HEK293 (cell line): ENCODE measurements around the gene MEI1.
A peak's percentile ranks its signal among the peaks of the same experiment; 100 is the strongest.

Experiments used
- CTCF ChIA-PET: fragments of 350-600 bp; formaldehyde crosslinking; extraction: SDS; loops from one replicate; lab custom pipeline; 2021; ENCODE audit warnings: antibody characterized with exemption; lab: Yijun Ruan, JAX
- POLR2A ChIA-PET: fragments of 300-600 bp; formaldehyde crosslinking; extraction: SDS; loops from one replicate; lab custom pipeline; 2020; ENCODE audit warnings: antibody characterized with exemption, inconsistent platforms; lab: Yijun Ruan, JAX
- H3K27ac ChIP-seq: fragments of 200-500 bp; sonication (Bioruptor generic); 2 replicates; pipeline ENCODE4 v1.5.1; 2014; ENCODE audit warnings: low read depth, low read length, control low read depth, inconsistent platforms; ENCODE audit errors: extremely low read depth
- H3K36me3 ChIP-seq, 2 experiments: fragments of 200-500 bp in 1 of 2; sonication (Bioruptor generic) in 1 of 2; 1 replicate in 1 of 2; 2 replicates in 1 of 2; pipeline ENCODE4 v1.5.1; 2014 to 2017; ENCODE audit warnings: inconsistent platforms in 2 of 2, low read length in 2 of 2; ENCODE audit not compliant: control insufficient read depth in 2 of 2, insufficient read depth in 1 of 2
- H3K4me1 ChIP-seq: fragments of 200-500 bp; sonication (Bioruptor generic); 2 replicates; pipeline ENCODE4 v1.5.1; 2014; ENCODE audit warnings: mild to moderate bottlenecking, low read length, inconsistent platforms; ENCODE audit not compliant: control insufficient read depth, insufficient read depth
- H3K4me3 ChIP-seq: 2 replicates; pipeline ENCODE4 v1.5.1; 2011; ENCODE audit warnings: low read depth, mild to moderate bottlenecking, control low read depth, low read length, moderate library complexity
- H3K9me3 ChIP-seq: fragments of 200-500 bp; sonication (Bioruptor generic); 2 replicates; pipeline ENCODE4 v1.5.1; 2014; ENCODE audit warnings: low read depth, low read length, inconsistent platforms; ENCODE audit not compliant: control insufficient read depth, insufficient read depth
- GLI4 ChIP-seq: fragments of 450-650 bp; formaldehyde crosslinking; IDR thresholded peaks from 2 replicates; pipeline ENCODE4 v1.5.1; 2016; ENCODE audit warnings: missing biosample characterization, missing genetic modification characterization
- GLIS1 ChIP-seq: fragments of 450-650 bp; formaldehyde crosslinking; IDR thresholded peaks from 2 replicates; pipeline ENCODE4 v1.5.1; 2016; ENCODE audit warnings: missing biosample characterization, missing genetic modification characterization
- HOXA7 ChIP-seq: sonication (generic); formaldehyde crosslinking; IDR thresholded peaks from 2 replicates; pipeline ENCODE4 v1.8.1; 2022; ENCODE audit warnings: missing genetic modification reagents, borderline replicate concordance
- IKZF3 ChIP-seq: fragments of 450-650 bp; IDR thresholded peaks from 2 replicates; pipeline ENCODE4 v1.5.0; 2018; ENCODE audit warnings: missing biosample characterization, mild to moderate bottlenecking, missing genetic modification characterization, moderate library complexity
- RBAK ChIP-seq: fragments of 450-650 bp; formaldehyde crosslinking; IDR thresholded peaks from 2 replicates; pipeline ENCODE4 v1.5.1; 2016; ENCODE audit warnings: missing biosample characterization, missing genetic modification characterization
- SP7 ChIP-seq: fragments of 450-650 bp; formaldehyde crosslinking; IDR thresholded peaks from 2 replicates; pipeline ENCODE4 v1.5.1; 2016; ENCODE audit warnings: missing biosample characterization, missing genetic modification characterization
- ZBTB17 ChIP-seq: fragments of 450-650 bp; formaldehyde crosslinking; IDR thresholded peaks from 2 replicates; pipeline ENCODE4 v1.5.1; 2016; ENCODE audit warnings: missing biosample characterization, missing genetic modification characterization
- ZBTB20 ChIP-seq: fragments of 450-650 bp; formaldehyde crosslinking; IDR thresholded peaks from 2 replicates; pipeline ENCODE4 v1.5.1; 2016; ENCODE audit warnings: missing biosample characterization, missing genetic modification characterization
- ZFP3 ChIP-seq: fragments of 450-650 bp; formaldehyde crosslinking; IDR thresholded peaks from 2 replicates; pipeline ENCODE4 v1.5.1; 2016; ENCODE audit warnings: low read depth, missing biosample characterization, missing genetic modification characterization
- ZNF140 ChIP-seq: fragments of 450-650 bp; formaldehyde crosslinking; IDR thresholded peaks from 2 replicates; pipeline ENCODE4 v1.5.1; 2016; ENCODE audit warnings: missing biosample characterization, missing genetic modification characterization
- ZNF146 ChIP-seq: fragments of 450-650 bp; formaldehyde crosslinking; IDR thresholded peaks from 2 replicates; pipeline ENCODE4 v1.5.1; 2016; ENCODE audit warnings: missing biosample characterization, missing genetic modification characterization
- ZNF174 ChIP-seq: fragments of 450-650 bp; formaldehyde crosslinking; IDR thresholded peaks from 2 replicates; pipeline ENCODE4 v1.5.0; 2017; ENCODE audit warnings: missing biosample characterization, mild to moderate bottlenecking, missing genetic modification characterization
- ZNF175 ChIP-seq: fragments of 450-650 bp; formaldehyde crosslinking; IDR thresholded peaks from 2 replicates; pipeline ENCODE4 v1.5.1; 2016; ENCODE audit warnings: missing biosample characterization, missing genetic modification characterization
- ZNF214 ChIP-seq: fragments of 450-650 bp; formaldehyde crosslinking; IDR thresholded peaks from 2 replicates; pipeline ENCODE4 v1.5.1; 2017; ENCODE audit warnings: missing biosample characterization, mild to moderate bottlenecking, missing genetic modification characterization, borderline replicate concordance
- ZNF223 ChIP-seq: fragments of 450-650 bp; formaldehyde crosslinking; IDR thresholded peaks from 2 replicates; pipeline ENCODE4 v1.5.1; 2016; ENCODE audit warnings: missing biosample characterization, missing genetic modification characterization
- ZNF274 ChIP-seq, 2 experiments: fragments of 200-500 bp in 1 of 2; fragments of 450-650 bp in 1 of 2; sonication (Bioruptor generic) in 1 of 2; formaldehyde crosslinking in 1 of 2; IDR thresholded peaks; 2 replicates each; pipeline versions ENCODE4 v1.5.1 to v1.6.1; 2014 to 2016; ENCODE audit warnings: borderline replicate concordance in 1 of 2, inconsistent platforms in 1 of 2, low read length in 1 of 2, missing biosample characterization in 1 of 2, missing genetic modification characterization in 1 of 2
- ZNF426 ChIP-seq: fragments of 450-650 bp; formaldehyde crosslinking; IDR thresholded peaks from 2 replicates; pipeline ENCODE4 v1.5.1; 2017; ENCODE audit warnings: missing biosample characterization, missing genetic modification characterization, mild to moderate bottlenecking, inconsistent platforms, moderate library complexity
- ZNF548 ChIP-seq: fragments of 450-650 bp; formaldehyde crosslinking; IDR thresholded peaks from 2 replicates; pipeline ENCODE4 v1.5.1; 2016; ENCODE audit warnings: missing biosample characterization, missing genetic modification characterization
- ZNF560 ChIP-seq: fragments of 450-650 bp; formaldehyde crosslinking; IDR thresholded peaks from 2 replicates; pipeline ENCODE4 v1.5.1; 2017; ENCODE audit warnings: missing biosample characterization, missing genetic modification characterization, borderline replicate concordance
- ZNF585B ChIP-seq: fragments of 450-650 bp; formaldehyde crosslinking; IDR thresholded peaks from 2 replicates; pipeline ENCODE4 v1.5.1; 2016; ENCODE audit warnings: missing biosample characterization, missing genetic modification characterization
- ZNF654 ChIP-seq: fragments of 450-650 bp; formaldehyde crosslinking; IDR thresholded peaks from 2 replicates; pipeline ENCODE4 v1.5.1; 2016; ENCODE audit warnings: low read depth, missing biosample characterization, missing genetic modification characterization
- ZNF777 ChIP-seq: fragments of 450-650 bp; formaldehyde crosslinking; IDR thresholded peaks from 2 replicates; pipeline ENCODE4 v1.5.1; 2017; ENCODE audit warnings: missing biosample characterization, missing genetic modification characterization, borderline replicate concordance
- TF ChIP-seq, protein P1 (sequence below): fragments of 450-650 bp; formaldehyde crosslinking; IDR thresholded peaks from 2 replicates; pipeline ENCODE4 v1.5.1; 2016; ENCODE audit warnings: missing biosample characterization, missing genetic modification characterization, borderline replicate concordance
- TF ChIP-seq, protein P2 (sequence below): fragments of 450-650 bp; formaldehyde crosslinking; IDR thresholded peaks from 2 replicates; pipeline ENCODE4 v1.5.1; 2016; ENCODE audit warnings: missing biosample characterization, missing genetic modification characterization
- TF ChIP-seq, protein P3 (sequence below): fragments of 450-650 bp; formaldehyde crosslinking; conservative IDR thresholded peaks from 2 replicates; pipeline ENCODE4 v1.5.1; 2016; ENCODE audit warnings: low read depth, missing biosample characterization, missing genetic modification characterization

Gene MEI1

DNA sequence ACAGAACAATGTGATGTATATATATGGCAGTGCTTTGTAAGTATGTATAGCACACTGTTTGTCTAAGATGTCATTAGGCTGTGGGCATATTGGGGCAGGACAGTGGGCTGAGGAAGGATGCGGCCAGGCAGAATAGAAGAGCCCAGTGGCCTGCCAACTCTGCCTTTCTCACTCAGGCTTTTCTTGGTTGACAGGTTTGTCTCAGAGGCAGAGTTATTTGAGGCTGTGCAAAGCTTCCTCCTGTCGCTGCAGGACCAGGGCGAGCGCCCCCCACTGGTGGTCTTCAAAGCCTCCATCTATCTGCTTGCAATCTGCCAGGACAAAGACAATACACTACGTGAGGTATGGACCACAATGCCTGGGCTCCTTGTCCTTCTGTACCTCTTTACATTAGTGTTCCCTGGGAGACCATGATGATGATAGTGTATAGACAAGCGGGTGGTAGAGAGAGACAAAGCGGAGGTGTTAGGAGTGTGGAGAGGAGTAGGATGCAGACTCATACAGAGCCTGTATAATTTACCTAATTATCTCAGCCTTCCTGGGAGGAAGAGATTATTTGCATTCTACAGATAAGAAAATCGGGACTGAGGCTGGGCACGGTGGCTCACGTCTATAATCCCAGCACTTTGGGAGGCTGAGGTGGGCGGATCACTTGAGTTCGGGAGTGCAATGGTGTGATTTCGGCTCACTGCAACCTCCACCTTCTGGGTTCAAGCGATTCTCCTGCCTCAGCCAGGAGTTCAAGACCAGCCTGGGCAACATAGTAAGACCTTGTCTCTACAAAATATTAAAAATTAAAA is 63.9 kb downstream of the MEI1 start (continued):
- TF ChIP-seq HOXA7 (CRISPR knock-in tag) (no peak), GLIS1 (tag by site-specific recombination) (peak; percentile 75), SP7 (tag by site-specific recombination) (peak; percentile 46; the same call in 1 of the 2 replicates), ZNF223 (tag by site-specific recombination) (no peak), ZNF548 (no peak), RBAK (no peak), ZNF777 (tag by site-specific recombination) (no peak), ZNF654 (peak; percentile 26; the same call in 1 of the 2 replicates), ZBTB17 (tag by site-specific recombination) (peak; percentile 90), ZNF174 (tag by site-specific recombination) (no peak), GLI4 (no peak), ZNF214 (tag by site-specific recombination) (no peak), ZNF274 (IDR thresholded peaks at IDR 0.05; ENCODE audit: low read length) (no peak), ZNF274 (tag by site-specific recombination; IDR thresholded peaks at IDR 0.05; ENCODE audit: borderline replicate concordance) (no peak)
- TF ChIP-seq, protein P1, sequence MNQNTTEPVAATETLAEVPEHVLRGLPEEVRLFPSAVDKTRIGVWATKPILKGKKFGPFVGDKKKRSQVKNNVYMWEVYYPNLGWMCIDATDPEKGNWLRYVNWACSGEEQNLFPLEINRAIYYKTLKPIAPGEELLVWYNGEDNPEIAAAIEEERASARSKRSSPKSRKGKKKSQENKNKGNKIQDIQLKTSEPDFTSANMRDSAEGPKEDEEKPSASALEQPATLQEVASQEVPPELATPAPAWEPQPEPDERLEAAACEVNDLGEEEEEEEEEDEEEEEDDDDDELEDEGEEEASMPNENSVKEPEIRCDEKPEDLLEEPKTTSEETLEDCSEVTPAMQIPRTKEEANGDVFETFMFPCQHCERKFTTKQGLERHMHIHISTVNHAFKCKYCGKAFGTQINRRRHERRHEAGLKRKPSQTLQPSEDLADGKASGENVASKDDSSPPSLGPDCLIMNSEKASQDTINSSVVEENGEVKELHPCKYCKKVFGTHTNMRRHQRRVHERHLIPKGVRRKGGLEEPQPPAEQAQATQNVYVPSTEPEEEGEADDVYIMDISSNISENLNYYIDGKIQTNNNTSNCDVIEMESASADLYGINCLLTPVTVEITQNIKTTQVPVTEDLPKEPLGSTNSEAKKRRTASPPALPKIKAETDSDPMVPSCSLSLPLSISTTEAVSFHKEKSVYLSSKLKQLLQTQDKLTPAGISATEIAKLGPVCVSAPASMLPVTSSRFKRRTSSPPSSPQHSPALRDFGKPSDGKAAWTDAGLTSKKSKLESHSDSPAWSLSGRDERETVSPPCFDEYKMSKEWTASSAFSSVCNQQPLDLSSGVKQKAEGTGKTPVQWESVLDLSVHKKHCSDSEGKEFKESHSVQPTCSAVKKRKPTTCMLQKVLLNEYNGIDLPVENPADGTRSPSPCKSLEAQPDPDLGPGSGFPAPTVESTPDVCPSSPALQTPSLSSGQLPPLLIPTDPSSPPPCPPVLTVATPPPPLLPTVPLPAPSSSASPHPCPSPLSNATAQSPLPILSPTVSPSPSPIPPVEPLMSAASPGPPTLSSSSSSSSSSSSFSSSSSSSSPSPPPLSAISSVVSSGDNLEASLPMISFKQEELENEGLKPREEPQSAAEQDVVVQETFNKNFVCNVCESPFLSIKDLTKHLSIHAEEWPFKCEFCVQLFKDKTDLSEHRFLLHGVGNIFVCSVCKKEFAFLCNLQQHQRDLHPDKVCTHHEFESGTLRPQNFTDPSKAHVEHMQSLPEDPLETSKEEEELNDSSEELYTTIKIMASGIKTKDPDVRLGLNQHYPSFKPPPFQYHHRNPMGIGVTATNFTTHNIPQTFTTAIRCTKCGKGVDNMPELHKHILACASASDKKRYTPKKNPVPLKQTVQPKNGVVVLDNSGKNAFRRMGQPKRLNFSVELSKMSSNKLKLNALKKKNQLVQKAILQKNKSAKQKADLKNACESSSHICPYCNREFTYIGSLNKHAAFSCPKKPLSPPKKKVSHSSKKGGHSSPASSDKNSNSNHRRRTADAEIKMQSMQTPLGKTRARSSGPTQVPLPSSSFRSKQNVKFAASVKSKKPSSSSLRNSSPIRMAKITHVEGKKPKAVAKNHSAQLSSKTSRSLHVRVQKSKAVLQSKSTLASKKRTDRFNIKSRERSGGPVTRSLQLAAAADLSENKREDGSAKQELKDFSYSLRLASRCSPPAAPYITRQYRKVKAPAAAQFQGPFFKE (tag by site-specific recombination), result no peak
- TF ChIP-seq, protein P2, sequence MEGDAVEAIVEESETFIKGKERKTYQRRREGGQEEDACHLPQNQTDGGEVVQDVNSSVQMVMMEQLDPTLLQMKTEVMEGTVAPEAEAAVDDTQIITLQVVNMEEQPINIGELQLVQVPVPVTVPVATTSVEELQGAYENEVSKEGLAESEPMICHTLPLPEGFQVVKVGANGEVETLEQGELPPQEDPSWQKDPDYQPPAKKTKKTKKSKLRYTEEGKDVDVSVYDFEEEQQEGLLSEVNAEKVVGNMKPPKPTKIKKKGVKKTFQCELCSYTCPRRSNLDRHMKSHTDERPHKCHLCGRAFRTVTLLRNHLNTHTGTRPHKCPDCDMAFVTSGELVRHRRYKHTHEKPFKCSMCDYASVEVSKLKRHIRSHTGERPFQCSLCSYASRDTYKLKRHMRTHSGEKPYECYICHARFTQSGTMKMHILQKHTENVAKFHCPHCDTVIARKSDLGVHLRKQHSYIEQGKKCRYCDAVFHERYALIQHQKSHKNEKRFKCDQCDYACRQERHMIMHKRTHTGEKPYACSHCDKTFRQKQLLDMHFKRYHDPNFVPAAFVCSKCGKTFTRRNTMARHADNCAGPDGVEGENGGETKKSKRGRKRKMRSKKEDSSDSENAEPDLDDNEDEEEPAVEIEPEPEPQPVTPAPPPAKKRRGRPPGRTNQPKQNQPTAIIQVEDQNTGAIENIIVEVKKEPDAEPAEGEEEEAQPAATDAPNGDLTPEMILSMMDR, result peak; percentile 53; the same call in 1 of the 2 replicates

DNA sequence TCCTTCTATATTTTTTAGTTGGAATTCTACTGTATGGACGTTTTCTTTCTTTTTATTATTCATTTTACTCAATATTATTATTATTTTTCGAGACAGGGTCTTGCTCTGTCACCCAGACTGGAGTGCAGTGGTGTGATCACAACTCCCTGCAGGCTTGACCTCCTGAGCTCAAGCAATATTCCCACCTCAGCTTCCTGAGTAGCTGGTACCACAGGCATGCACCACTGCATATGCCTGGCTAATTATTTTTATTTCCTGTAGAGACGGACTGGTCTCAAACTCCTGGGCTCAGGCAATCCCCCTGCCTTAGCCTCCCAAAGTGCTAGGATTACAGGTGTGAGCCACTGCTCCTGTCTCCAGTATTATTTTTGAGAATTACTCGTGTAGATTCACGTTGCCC is 67.2 kb downstream of the MEI1 start:
- no peaks in the 10 kb centered on the region for H3K4me1 ChIP-seq
- POLR2A ChIA-PET, result no interaction called here
- no peak overlapping the region for H3K27ac ChIP-seq
- CTCF ChIA-PET, result interaction anchor here (0.6 to 3.0 kb wide), 6 partner anchors 11 to 69 kb away, joined by 3 to 30 read pairs (median 4); partner anchors contain the start of gene CCDC134
- H3K4me3 ChIP-seq, result no peak overlapping the region
- no peaks in the 10 kb centered on the region for H3K36me3 ChIP-seq
- no peaks in the 10 kb centered on the region for H3K9me3 ChIP-seq
- TF ChIP-seq, protein P3, sequence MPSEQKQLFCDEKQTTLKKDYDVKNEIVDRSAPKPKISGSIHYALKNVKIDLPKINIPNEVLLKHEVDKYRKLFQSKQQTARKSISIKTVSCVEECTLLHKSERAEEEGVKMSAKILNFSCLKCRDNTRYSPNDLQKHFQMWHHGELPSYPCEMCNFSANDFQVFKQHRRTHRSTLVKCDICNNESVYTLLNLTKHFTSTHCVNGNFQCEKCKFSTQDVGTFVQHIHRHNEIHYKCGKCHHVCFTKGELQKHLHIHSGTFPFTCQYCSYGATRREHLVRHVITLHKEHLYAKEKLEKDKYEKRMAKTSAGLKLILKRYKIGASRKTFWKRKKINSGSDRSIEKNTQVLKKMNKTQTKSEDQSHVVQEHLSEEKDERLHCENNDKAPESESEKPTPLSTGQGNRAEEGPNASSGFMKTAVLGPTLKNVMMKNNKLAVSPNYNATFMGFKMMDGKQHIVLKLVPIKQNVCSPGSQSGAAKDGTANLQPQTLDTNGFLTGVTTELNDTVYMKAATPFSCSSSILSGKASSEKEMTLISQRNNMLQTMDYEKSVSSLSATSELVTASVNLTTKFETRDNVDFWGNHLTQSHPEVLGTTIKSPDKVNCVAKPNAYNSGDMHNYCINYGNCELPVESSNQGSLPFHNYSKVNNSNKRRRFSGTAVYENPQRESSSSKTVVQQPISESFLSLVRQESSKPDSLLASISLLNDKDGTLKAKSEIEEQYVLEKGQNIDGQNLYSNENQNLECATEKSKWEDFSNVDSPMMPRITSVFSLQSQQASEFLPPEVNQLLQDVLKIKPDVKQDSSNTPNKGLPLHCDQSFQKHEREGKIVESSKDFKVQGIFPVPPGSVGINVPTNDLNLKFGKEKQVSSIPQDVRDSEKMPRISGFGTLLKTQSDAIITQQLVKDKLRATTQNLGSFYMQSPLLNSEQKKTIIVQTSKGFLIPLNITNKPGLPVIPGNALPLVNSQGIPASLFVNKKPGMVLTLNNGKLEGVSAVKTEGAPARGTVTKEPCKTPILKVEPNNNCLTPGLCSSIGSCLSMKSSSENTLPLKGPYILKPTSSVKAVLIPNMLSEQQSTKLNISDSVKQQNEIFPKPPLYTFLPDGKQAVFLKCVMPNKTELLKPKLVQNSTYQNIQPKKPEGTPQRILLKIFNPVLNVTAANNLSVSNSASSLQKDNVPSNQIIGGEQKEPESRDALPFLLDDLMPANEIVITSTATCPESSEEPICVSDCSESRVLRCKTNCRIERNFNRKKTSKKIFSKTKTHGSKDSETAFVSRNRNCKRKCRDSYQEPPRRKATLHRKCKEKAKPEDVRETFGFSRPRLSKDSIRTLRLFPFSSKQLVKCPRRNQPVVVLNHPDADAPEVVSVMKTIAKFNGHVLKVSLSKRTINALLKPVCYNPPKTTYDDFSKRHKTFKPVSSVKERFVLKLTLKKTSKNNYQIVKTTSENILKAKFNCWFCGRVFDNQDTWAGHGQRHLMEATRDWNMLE (tag by site-specific recombination), result no peak
- no peak for TF ChIP-seq ZNF560 (tag by site-specific recombination)
- TF ChIP-seq ZBTB20 (tag by site-specific recombination), result no peak
- TF ChIP-seq RBAK, result no peak
- no peak for TF ChIP-seq ZNF140 (tag by site-specific recombination)
- no peak for TF ChIP-seq ZNF426
- TF ChIP-seq ZNF175 (tag by site-specific recombination), result no peak
- no peak for TF ChIP-seq ZNF146
- no peak for TF ChIP-seq IKZF3 (tag by site-specific recombination)
- TF ChIP-seq ZFP3 (tag by site-specific recombination), result no peak
- no peak for TF ChIP-seq ZNF585B (tag by site-specific recombination)
